KOPT-K1 (cell line): ENCODE data around the gene KRTAP9-7.
"Not testable (repeated sequence)": the region's sequence is repeated elsewhere in the genome, so short reads cannot be mapped to it uniquely, and the experiment has no call there.

Experiments
- H3K27ac ChIP-seq: fragments of 200-600 bp; sonication (generic); 2 replicates; pipeline ENCODE4 v1.5.1; 2016; ENCODE audit warnings: antibody characterized with exemption, mild to moderate bottlenecking, low read depth, low read length; ENCODE audit not compliant: poor library complexity, severe bottlenecking
- H3K36me3 ChIP-seq: fragments of 200-600 bp; sonication (generic); 2 replicates; pipeline ENCODE4 v1.5.1; 2017; ENCODE audit warnings: antibody characterized with exemption, mild to moderate bottlenecking, low read length, moderate library complexity; ENCODE audit not compliant: insufficient read depth
- H3K9me3 ChIP-seq: fragments of 200-600 bp; sonication (generic); 2 replicates; pipeline ENCODE4 v1.5.1; 2017; ENCODE audit warnings: antibody characterized with exemption, low read length, mild to moderate bottlenecking; ENCODE audit not compliant: insufficient read depth, poor library complexity, severe bottlenecking

The KRTAP9-7 gene

DNA sequence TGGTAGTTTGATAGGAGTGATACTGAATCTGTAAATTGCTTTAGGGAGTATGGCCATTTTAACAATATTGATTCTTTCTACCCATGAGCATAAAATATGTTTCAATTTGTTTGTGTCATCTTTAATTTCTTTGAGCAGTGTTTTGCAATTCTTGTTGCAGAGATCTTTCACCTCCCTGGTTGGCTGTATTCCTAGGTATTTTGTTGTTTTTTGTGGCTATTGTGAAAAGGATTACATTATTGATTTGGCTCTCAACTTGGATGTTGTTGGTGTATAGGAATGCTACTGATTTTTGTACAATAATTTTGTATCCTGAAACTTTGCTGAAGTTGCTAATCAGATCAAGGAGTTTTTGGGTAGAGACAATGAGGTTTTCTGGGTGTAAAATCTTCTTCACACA lies 17.1 kb upstream of the KRTAP9-7 start:
- no peaks in the 10 kb centered on the region for H3K36me3 ChIP-seq

DNA sequence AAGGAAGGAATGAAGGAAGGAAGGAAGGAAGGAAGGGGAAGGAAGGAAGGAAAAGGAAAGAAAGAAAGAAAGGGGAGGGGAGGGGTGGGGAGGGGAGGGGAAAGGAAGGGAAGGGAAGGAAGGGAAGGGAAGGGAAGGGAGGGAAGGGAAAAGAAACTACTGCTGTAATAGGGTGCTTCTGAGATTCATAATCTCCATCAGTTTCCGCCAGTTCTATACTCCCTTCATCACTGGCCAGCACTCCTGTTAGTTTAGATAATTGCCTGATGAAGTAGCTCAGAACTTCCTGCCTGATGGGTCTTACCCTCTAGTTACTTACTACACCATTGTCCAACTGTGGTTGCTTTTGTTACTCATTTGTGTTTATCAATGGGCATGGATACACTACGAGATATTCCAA lies 12.3 kb upstream of the KRTAP9-7 start:
- Histone ChIP-seq H3K27ac (no peak overlapping the region), H3K36me3 (no peaks in the 10 kb centered on the region), H3K9me3 (no peaks in the 10 kb centered on the region)

More for the DNA sequence above, 17.1 kb upstream of the KRTAP9-7 start:
- Histone ChIP-seq H3K9me3 (no peaks in the 10 kb centered on the region), H3K27ac (no peak overlapping the region)

DNA sequence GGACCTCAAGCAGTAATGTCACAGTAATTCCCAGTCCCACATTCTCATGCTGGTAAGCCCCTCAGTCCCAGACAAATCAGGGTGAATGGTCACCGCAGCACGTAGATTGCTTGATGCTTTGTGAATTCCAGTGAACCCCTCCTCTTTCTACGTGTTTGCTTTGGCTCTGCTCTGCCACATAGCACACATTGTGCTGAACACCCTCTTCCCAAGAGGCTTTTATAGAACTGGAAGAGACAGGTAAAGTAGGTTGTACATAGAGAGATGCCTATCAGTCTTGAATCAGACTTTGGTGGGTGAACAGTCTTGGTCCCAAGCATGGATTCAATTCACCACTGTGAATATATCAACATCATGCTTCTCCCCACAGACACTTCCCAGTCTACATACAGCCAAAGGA lies 10.9 kb upstream of the KRTAP9-7 start:
- Histone ChIP-seq H3K9me3 (no peaks in the 10 kb centered on the region), H3K36me3 (no peaks in the 10 kb centered on the region), H3K27ac (no peak overlapping the region)

DNA sequence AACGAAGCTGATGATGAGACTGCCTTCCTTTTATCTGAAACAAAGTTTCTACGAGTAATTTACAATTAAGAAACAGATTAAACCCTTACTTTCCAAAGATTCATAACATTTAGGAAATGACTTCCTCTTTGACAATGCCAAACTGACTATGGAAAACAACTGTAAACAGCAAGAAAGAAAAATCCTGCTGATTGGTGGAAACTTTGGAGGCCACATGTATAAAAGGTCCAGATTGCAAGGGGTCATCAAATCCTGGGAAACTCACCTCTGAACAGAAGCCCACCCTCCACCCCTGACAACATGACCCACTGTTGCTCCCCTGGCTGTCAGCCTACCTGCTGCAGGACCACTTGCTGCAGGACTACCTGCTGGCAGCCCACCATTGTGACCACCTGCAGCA lies 10.4 kb upstream of the KRTAP9-7 start, which contains the start of gene KRTAP9-6:
TSS of gene KRTAP9-6 (plus strand) at position 301 of the 400 bp plus-strand sequence. CDS start at position 301, 0 bp downstream.
- Histone ChIP-seq H3K36me3 (no peaks in the 10 kb centered on the region), H3K27ac (no peak within 1 kb of the TSS), H3K9me3 (no peaks in the 10 kb centered on the region)

DNA sequence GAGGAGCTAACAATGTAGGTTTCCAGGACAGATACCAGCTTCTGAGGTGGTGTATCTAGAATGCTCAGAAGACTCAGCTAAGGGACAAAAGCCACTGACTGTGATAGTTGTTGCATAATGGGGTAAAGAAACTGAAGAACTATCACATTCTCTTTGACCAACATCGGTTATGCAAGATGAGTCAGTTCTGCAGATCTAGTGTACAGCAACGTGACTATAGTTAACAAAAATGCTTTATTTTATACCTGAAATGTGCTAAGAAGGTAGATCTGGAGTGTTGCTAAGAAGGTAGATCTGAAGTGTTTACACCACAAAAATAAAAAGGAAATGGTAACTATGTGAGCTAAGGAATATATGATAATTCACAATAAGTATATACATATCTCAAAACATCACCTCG lies 7.8 kb upstream of the KRTAP9-7 start:
- Histone ChIP-seq H3K36me3 (no peaks in the 10 kb centered on the region), H3K9me3 (no peaks in the 10 kb centered on the region), H3K27ac (no peak overlapping the region)

DNA sequence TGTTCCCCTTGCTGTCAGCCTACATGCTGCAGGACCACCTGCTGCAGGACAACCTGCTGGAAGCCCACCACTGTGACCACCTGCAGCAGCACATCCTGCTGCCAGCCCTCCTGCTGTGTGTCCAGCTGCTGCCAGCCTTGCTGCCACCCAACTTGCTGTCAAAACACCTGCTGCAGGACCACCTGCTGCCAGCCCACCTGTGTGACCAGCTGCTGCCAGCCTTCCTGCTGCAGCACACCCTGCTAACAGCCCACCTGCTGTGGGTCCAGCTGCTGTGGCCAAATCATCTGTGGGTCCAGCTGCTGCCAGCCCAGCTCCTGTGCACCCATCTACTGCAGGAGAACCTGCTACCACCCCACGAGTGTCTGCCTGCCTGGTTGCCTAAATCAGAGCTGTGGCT lies 4.2 kb upstream of the KRTAP9-7 start:
- H3K9me3 ChIP-seq, H3K27ac ChIP-seq, H3K36me3 ChIP-seq: not testable (repeated sequence)

DNA sequence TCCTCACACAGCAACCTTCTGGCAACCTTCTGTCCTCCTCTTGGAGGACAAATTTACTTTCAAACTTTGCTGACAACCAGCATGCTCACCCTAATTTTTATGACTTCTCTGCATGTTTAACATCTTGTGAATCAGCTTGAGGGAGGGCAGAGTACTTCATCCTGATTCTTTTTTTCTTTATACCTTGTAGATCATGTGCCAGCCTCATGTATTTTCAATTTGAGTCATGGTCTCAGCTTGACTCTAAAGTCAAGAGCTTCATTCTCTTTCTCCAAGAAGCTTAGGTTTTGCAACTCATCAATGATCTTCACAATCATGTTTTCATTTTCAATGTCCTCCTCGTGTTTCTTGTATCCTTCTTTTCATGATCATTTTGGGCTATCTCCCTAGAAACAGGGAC lies 3.6 kb upstream of the KRTAP9-7 start:
- Histone ChIP-seq H3K36me3 (no peaks in the 10 kb centered on the region), H3K27ac (no peak overlapping the region), H3K9me3 (no peaks in the 10 kb centered on the region)

DNA sequence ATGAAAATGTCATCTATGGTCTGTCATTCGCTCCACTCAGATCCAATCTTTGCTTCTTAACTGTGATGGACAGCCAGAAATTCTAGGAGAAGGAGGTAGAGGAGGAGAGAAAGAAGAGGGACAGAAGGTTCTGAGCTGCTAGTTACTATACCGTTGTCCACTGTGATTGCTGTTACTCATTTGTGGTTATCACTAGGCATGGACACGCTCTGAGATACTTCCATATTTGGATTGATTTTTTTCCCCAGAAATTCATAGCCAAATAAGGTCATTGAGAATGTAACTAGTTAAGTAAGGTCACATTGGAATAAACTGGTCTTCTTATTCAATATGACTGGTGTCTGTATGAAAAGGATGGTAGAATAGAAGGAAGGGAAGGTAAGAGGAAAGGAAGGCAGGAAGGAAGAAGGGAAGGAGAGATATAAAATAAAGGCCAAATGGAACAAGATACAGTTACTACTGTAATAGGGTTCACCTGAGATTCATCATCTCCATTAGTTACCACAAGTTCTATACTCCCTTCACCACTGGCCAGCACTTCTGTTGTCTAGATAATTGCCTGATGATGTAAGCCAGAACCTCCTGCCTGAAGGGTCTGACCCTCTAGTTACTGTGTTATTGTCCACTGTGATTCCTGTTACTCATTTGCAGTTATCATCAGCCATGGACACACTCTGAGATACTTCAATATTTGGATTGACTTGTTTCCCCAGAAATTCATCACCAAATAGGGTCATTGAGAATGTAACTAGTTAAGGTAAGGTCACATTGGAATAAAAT lies 2.9 kb downstream of the KRTAP9-7 start:
- no peaks in the 10 kb centered on the region for H3K36me3 ChIP-seq
- no peak overlapping the region for H3K27ac ChIP-seq
- H3K9me3 ChIP-seq, result no peaks in the 10 kb centered on the region

DNA sequence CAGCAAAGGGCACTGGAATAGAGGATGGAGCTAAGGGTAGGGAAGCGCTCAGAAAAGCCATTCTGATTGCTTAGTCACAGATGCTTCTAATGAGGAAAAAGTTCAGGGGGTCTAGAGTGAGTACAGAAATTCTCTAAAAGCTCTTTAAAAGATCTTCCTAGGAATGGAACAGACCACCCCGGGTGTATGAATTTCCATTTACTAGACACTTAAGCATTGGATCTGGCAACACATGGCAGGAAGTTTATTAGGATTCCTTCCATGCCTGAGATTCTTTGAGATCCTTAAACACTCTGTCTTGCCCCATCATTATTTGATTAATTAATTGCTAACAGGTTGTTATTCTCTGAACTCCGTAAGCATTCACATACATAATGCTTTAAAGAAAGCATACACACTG lies 8.5 kb downstream of the KRTAP9-7 start:
- H3K9me3 ChIP-seq, result no peaks in the 10 kb centered on the region

DNA sequence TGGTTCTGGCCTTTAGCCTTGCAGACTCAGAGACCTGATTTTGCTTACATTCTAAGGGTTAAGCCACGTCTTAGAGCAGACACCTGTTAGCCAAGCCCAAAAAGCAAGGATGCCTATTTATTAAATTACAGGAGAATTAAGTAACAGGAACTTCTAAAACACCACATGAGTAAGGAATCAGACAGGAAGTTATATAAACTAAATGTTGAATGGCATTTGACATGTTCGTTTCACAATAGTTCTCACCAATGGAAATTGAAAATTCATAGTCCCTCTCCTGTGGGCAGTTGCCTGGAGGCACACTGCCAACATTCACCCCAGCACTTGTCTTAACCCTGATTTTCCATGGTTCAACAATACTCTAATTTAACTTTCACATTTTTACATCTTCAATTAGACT lies 9.0 kb downstream of the KRTAP9-7 start:
- Histone ChIP-seq H3K9me3 (no peaks in the 10 kb centered on the region), H3K27ac (no peak overlapping the region), H3K36me3 (no peaks in the 10 kb centered on the region)

More for the DNA sequence above, 8.5 kb downstream of the KRTAP9-7 start:
- no peaks in the 10 kb centered on the region for H3K36me3 ChIP-seq
- H3K27ac ChIP-seq, result no peak overlapping the region

DNA sequence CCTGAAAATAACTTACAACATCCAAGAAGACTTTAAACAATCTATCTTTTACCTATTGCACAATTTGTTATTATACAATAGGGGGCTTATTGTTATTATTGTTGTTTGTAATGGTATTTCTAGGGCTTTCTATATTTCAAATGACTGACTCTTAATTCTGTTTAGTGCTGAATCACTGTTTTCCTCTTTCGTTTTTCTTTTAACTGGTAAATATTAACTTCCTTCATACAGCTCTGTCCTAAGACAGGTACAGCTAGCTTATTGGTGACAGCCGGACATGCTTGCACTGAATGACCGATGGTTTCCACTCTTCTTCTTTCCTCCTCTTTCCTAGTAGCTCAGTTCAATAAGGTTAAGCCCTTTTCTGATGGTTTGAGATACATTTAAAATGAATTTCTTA lies 11.6 kb downstream of the KRTAP9-7 start:
- Histone ChIP-seq H3K27ac (no peak overlapping the region), H3K36me3 (no peaks in the 10 kb centered on the region), H3K9me3 (no peaks in the 10 kb centered on the region)

DNA sequence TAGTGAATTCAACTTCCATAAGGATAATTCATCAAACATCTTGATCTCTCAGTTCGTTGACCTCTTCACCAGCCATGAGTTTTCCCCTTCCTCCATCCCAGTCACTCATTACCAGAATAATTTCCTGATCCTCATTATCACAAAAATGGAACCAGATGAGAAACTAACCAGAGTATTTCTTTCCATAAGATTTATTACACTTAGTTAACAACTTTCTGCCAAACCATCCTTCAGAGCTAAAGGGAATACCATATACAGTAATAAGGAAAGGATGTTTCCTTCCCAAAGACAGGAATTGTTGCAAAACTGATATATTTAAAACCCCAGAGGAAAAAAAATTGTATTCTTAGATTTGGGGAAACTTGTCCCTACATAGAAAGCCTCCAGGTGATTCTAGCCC lies 18.5 kb downstream of the KRTAP9-7 start:
- Histone ChIP-seq H3K36me3 (no peaks in the 10 kb centered on the region), H3K9me3 (no peaks in the 10 kb centered on the region), H3K27ac (no peak overlapping the region)

DNA sequence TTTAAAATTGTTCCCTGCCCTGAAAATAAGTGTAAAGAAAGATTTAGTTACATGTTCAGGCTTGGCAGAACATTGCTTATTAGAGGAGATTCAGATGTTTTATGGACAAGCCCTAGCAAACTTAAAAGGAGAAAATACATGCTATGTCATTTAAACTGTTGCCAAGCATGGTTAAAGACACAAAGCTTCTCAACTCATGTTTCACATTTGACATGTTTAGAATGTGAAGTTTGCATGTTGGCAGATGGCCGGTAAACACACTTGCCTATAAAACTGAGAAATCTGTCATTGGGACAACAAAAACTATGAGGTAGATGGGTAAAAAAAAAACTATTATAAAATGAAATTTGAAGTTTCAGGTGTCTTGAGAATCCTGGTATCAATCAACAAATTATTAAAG lies 21.3 kb downstream of the KRTAP9-7 start:
- H3K9me3 ChIP-seq, result no peaks in the 10 kb centered on the region
- H3K36me3 ChIP-seq, result no peaks in the 10 kb centered on the region
- H3K27ac ChIP-seq, result no peak overlapping the region

DNA sequence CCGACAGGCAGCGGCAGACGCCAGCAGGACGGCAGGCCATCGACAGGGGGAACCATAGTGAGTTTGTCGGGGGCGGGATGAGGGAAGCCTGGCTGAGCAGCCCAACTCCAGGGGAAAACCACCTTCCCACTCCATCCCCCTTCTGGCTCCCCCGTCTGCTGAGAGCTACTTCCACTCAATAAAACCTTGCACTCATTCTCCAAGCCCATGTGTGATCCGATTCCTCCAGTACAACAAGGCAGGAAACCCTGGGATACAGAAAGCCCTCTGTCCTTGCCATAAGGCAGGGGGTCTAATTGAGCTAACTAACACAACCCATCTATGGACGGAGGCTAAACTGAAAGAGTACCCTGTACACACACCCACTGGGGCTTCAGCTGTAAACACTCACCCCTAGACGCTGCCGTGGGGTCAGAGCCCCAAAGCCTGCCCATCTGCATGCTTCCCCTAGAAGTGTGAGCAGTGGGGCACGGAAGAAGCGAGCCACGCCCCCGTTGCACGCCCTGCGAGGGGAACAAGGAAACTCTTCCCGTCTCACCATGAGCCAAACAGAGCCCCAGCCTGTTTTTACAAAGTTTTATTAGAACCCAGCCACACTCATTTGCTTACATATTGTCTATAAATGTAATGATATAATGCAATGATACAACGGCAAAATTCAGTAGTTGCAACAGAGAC lies 23.1 kb downstream of the KRTAP9-7 start:
- no peaks in the 10 kb centered on the region for H3K36me3 ChIP-seq
- H3K9me3 ChIP-seq, result no peaks in the 10 kb centered on the region
- no peak overlapping the region for H3K27ac ChIP-seq

DNA sequence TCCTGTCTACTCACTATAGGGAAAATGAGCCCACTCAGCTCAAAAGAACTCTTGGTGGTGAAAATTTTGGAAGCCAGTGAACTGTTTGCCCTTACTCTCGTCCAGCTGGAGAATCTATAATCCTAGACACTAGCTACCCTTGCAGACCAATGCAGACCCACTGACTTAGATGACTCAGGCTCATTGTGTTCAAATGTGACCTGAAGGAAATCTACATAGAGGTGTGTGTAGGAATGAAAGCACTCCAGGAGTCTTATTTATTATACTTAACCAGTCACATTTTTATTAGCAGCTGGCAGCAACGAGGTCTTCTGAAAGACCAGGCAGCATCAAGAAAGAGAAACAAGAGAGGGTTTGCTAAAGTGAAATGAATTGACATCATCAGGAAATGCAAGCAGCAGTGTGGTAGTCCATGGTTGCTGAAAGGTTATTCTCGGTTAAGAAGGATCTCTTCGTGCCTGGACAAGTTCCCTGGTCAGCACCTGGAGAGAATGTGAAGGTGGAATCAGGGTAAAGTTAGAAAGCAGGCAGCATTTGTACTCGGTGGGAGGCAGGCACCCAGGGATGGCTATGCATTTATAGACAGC lies 25.8 kb downstream of the KRTAP9-7 start:
- Histone ChIP-seq H3K36me3 (no peaks in the 10 kb centered on the region), H3K27ac (no peak overlapping the region), H3K9me3 (no peaks in the 10 kb centered on the region)
